GM19025 (cell line): ENCODE data around the gene GPR108.

Experiments used
- ATAC-seq: cut with Tn5 transposase; IDR thresholded peaks from one replicate; pipeline ENCODE4 v1.9.1; 2021; ENCODE audit warnings: mild to moderate bottlenecking, low read depth, moderate library complexity; ENCODE audit not compliant: unreplicated experiment

GPR108 gene

DNA sequence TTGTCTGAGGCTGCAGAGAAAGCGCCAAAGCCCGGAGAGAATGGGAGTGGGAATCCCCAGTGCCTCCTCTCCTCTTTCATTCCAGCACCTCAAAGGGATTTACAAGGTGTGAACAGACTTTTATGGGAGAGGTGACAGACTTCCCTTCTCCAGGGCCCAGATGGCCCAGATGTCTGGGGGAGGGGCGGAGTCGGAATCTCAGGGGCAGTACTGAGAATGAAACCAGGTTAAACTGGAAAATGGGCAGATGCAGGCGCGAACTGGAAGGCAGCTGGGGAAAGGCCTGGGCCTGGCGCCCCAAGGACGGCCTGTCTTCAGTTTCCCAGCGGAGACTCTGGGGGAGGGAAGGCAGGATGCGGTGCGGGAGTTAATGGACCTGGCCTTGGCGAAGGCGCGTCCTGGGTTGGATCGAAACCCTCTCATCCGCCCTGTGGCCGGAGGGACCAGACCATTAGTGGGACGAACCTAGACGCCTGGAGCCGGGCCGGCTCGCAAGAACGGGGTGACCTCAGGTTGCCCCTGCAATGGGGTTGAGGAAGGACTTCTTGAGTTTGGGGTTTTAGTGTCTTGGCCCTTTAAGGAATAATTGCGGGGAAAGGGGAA, 1.5 kb upstream of the GPR108 start:
- no peak for ATAC-seq

DNA sequence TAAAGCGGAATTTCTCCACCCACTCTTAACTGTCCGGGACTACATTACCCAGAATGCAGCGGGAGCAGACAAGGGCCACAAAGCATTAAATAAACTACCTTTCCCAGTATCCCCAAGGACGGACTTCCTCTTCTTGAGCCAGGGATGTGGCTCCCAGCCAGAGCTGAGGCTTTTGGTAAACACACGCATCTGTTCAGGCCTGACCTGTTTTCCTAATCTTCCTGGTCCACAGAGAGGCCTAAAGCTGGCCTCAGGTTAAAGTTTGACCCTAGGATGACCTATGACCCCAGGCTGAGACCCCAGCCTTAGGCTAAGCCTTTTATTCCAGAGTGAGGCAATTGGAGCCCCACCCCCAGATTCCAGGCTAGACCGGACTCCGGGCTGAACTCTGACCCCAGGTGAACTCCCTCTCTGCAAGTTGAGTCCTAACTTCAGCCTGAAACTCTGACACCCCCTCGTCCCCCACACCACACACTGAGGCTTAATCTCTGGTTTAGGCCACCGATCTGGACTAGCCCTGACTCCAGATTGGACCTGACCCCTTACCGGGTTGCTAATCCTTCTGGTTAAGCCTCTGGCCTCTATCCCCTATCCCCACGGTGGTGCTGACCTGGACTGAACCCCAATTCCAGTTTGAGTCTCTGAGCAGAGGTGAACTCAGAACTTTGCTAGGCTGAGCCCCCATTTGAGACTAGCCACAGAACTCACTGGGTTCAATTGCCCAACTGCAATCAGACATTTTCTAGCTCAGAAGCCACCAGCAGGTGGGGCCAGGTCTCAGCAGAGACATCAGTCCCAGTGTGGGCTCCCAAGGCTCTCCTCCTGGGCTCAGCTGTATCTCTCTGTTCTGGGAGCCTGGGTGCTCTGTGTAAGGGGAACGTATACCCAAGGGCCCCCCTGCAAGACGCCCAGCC, 750 bp upstream of the GPR108 start:
- no peak for ATAC-seq

- ATAC-seq, result no peak
These were observed 480 bp downstream of the GPR108 start for GRCh38 chr19:6736917-6737283.

- no peak for ATAC-seq
These were observed 1.0 kb downstream of the GPR108 start for GRCh38 chr19:6736169-6736916.

- ATAC-seq, result no peak
These were observed 2.0 kb downstream of the GPR108 start for GRCh38 chr19:6735181-6735911.

- no peak for ATAC-seq
These were observed 3.2 kb downstream of the GPR108 start for GRCh38 chr19:6734096-6734696.

GRCh38 chr19:6733338-6734095, 3.9 kb downstream of the GPR108 start:
- ATAC-seq, result no peak

DNA sequence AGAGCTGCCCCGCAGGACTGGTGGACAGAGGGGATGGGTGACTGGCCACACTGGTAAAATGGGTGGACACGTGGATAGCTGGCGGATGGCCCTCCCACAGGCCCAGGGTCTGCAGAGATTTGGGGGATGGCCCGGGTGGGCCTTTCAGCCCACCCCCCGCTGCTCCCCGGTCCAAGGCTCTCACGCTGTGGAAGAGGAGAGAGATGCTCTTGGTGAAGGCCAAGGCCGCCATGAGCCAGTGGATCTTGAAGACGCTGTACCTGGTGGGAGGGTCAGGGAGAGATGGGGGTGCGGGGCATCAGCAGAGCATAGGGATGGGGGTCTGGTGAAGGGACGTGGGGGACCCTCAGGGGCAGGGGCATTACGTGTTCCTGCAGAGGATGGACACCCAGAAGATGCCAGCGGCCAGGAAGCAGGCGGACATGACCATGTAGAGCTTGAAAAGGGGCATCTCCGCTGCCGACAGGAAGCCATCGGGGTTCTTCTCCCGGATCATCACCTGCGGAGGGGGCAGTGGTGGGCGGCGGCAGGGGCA, 4.5 kb downstream of the GPR108 start:
- ATAC-seq, result no peak

GRCh38 chr19:6731822-6732221, 5.6 kb downstream of the GPR108 start:
- ATAC-seq, result no peak

- ATAC-seq, result no peak
These were observed 6.3 kb downstream of the GPR108 start for GRCh38 chr19:6730941-6731670.

DNA sequence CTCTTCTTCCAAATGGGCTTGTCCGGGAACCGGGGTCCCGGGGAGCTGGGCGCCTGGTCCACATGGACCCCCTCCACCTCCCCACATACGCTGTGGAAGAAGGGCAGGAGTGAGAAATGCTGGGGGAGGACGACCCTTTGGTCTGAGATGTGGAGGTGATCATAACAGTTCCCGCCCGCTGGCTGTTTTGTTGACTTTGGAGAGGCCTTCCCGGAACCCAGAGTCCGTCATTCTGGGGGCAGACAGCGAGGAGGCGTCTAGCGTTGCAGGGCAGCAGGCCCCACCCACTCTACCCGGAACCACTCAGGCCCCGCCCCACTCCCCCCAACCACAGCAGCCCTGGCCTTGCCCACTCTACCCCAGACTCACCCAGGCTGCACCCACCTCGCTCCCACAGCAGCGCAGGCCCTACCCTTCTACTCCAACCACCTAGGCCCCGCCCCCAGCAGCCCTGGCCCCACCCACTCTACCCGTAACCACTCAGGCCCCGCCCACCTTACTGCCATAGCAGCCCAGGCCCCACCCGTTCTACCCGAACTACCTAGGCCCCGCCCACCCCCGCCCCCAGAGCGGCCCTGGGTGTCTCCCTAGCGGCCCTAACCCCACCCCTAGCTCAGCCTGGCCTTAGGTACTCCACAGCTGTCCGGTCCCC, 7.1 kb downstream of the GPR108 start:
- no peak for ATAC-seq

DNA sequence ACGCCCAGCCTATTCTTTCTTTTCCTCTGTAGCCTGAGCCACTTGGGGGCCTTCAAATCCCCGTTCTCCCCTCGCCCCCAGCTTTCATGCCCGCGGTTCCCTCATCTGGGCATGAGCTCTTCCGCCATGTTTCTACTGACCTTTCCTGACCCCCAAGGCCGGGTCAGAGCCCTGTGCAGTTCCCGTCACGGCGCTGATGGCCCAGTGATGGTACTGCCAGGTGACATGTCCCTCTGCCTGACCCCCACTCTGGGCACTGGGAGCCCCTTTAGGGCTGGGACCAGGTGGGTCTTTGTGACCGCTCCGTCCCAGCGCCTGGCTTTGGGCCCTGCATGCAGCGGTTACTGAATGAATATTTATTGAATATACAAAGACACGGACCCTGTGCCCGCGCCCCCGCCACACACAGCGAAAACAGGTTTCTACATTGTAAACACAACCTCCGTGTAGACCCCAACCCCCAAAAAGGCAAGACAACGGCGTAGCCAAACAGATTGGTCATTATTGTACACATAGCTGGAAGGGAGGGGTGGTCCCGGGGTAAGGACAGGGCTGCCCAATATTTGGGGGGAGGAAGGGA, 7.7 kb downstream of the GPR108 start:
- ATAC-seq, result no peak

DNA sequence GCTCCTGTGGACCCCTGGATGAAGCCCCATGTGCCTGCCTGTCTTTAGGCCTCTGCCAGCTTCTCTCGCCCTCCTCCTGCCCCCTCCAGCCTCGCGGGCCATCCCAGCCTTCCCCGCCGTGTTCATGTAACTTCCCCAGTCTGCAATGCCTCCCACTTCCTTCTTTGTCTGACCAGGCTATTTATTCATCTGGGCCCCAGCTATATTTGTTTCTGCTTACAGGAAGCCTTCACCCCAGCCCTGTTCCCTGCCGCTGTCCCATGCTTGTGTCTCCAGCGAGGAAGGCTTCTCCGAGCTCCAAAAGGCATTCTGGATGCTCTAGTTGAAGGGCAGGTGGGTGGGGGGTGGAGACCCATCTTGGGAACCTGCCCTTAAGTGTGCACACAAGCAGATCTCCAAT, 9.0 kb downstream of the GPR108 start:
- ATAC-seq, result no peak

DNA sequence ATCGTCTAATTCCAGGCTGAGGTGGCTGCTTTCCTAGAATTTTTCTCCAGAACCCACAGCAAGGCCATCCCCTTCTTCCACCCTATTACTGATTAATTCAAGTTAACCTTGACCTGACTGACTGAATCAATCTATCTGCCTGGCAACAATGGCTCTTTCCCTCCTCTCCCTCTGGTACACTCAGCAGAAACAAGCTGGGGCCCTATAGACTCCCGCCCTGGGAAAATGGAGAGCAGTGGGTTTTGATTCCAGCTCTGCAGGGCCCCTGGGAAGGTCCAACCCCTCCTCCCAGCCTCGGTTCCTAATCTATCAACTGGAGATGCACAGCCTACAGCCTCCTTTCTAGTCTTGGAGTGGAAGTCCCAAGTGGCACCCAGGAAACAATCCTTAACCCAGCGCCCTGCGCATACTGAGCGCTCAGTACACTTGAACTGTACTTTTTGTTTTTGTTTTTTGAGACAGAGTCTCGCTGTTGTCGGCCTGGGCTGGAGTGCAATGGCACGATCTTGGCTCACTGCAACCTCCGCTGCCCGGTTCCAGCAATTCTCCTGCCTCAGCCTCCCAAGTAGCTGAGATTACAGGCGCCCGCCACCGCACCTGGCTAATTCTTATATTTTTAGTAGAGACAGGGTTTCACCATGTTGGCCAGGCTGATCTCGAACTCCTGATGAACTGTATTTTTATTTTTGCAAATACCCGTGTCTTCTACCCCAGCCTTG, 11.7 kb downstream of the GPR108 start:
- ATAC-seq, result no peak

- no peak for ATAC-seq
These were observed 12.5 kb downstream of the GPR108 start for GRCh38 chr19:6724631-6725492.

GRCh38 chr19:6723738-6724137, 13.6 kb downstream of the GPR108 start:
- no peak for ATAC-seq
